ENCODE measurements around the gene ABL1.

- no peak for TF ChIP-seq GATA2 (IDR thresholded peaks at IDR 0.05; ENCODE audit: low read depth, low read length)
- TF ChIP-seq GATA3 (IDR thresholded peaks at IDR 0.05; ENCODE audit: low read depth, low read length) = no peak
Measured at GRCh38 chr9:130864541-130864940, 29.5 kb downstream of the ABL1 start.
